ENCODE data around the gene TEX14.
"Not testable (repeated sequence)": the region's sequence is repeated elsewhere in the genome, so short reads cannot be mapped to it uniquely, and the experiment has no call there.

Gene TEX14

GRCh38 chr17:58568044-58568799, 123.6 kb downstream of the TEX14 start:
- no peak for DNase-seq (ENCODE audit: low read depth)

DNA sequence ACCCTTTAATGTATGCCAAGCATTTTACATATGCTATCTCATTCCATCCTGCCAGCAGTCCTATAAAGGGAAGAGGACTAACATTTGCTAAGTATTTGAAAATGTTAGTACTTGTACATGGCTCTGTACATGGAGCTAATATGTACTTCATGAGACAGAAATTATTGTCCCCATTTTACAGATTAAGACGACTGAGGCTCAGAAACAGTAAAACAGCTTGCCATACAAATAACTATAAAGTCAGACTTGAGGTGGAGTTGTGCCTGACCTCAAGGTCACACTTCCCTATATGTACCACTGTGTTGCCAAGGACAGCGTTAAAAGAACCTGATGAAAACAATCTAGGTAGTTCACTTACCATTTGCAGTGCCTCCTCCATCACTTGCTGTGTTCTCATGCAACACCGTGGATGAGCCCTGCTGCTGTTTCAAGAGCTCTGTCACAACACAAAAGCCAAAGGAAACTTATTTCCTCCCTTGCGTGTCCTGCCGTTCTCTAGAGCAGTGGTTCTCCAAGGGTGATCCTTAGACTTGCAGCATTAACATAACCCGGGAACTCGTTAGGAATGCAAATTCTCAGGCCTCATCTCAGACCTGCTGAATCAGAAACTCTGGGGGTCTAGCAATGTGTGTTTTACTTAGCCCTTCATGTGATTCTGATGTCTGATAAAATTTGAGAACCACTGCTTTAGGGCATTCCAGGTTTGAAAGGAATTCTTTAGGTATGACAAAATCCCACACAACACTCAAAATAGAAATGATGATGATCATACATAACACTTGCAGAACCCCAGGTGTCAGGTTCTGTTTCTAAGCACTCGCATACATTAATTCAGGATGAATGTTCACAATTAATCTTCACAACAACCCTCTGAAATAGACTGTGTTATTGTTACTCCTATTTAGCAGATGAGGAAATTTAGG, 126.2 kb downstream of the TEX14 start:
- DNase-seq (ENCODE audit: low read depth), result no peak

DNA sequence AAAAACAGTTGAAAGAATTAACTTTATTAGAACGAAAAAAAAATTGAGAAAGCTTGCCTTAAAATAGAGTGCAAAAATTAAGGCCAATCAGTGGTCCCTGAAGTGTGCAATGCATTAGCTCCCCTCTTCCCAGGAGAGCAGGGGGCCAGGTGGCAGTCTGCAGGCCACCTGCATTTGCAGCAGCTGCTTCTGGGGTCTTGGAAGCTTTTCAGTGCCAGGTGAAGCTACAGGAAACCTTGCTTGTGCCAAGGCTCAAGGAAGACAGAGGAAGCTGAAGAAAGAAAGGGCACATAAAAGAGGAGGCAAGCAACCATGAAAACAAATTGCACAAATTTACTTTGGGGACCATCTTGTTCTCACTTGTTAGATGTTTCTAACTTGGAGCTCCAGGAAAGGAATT, 126.9 kb downstream of the TEX14 start:
- DNase-seq (ENCODE audit: low read depth), result no peak

DNA sequence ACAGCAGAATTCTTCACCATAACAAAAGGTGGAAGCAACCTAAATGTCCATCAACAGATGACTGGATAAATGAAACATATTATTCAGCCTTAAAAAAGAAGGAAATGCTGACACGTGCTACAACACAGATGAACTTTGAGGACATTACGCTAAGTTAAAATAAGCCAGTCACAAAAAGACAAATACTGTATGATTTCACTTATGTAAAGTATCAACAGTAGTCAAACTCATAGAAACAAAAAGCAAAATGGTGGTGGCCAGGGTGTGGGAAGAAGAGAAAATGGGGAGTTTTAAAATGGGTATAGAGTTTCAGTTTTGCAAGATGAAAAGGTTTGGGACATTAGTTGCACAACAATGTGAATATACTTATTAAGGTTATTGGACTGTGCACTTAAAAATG, 127.6 kb downstream of the TEX14 start:
- DNase-seq (ENCODE audit: low read depth), result no peak

- DNase-seq (ENCODE audit: low read depth), result no peak
Measured at GRCh38 chr17:58560511-58560910, 131.3 kb downstream of the TEX14 start.

DNA sequence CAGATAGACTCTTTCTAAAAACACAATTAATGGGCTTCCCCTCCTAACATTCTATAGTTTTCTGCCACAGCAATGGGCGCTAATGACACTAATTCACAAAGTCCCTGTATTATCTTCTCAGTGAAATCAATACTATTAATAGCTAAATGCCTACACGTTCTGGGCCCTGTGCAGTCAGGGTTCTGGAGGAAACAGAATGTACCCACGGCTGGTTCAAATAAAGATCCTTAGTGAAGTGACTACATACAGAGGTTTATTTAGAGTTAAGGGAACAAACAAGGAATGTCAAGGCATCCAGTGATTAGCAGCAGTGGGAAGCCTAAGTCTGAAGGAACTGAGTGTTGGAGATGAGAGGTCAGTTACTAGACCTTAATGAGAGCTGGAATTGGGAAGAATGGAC, 133.9 kb downstream of the TEX14 start:
- DNase-seq (ENCODE audit: low read depth), result no peak

DNA sequence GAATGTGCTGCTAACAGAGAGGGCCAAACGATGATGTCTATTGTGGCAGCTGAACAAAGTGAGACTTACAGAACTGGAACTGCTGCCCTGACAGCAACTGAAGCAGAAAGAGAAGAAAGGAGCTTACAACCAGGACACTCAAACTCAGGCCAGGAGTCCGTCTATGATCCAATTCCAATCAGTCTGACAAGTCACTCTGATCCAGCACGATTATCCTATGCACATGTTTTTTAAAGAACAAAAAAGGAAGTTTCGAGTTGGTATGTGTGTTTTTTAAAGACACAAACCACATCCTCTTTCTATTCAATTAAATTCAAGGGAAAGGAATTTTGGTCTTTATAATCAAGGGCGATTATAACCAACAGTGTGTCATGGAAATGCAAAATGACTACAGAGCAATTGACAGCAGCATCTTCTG, 135.0 kb downstream of the TEX14 start:
- DNase-seq (ENCODE audit: low read depth), result no peak

DNA sequence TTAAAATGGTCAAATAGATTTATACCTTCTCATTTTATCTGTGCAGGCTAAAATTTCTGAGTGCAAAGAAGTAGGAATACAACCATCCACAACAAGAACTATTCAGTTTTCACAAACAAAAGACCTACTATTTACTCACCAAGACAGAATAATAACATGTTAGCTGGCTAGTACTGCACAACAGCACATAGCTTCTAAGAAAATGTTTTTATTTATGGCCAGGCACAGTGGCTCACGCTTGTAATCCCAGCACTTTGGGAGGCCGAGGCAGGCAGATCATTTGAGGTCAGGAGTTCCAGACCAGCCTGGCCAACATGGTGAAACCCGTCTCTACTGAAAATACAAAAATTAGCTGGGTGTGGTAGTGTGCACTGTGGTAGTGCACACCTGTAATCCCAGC, 136.7 kb downstream of the TEX14 start:
- DNase-seq (ENCODE audit: low read depth), result not testable (repeated sequence)

GRCh38 chr17:58541249-58541648, 150.6 kb downstream of the TEX14 start:
- DNase-seq (ENCODE audit: low read depth), result no peak

GRCh38 chr17:58539698-58540097, 152.1 kb downstream of the TEX14 start:
- DNase-seq (ENCODE audit: low read depth), result no peak

GRCh38 chr17:58538811-58539409, 152.9 kb downstream of the TEX14 start:
- DNase-seq (ENCODE audit: low read depth), result no peak

- DNase-seq (ENCODE audit: low read depth), result no peak
Measured at GRCh38 chr17:58537266-58537665, 154.6 kb downstream of the TEX14 start.

GRCh38 chr17:58536542-58536941, 155.3 kb downstream of the TEX14 start:
- DNase-seq (ENCODE audit: low read depth), result no peak

DNA sequence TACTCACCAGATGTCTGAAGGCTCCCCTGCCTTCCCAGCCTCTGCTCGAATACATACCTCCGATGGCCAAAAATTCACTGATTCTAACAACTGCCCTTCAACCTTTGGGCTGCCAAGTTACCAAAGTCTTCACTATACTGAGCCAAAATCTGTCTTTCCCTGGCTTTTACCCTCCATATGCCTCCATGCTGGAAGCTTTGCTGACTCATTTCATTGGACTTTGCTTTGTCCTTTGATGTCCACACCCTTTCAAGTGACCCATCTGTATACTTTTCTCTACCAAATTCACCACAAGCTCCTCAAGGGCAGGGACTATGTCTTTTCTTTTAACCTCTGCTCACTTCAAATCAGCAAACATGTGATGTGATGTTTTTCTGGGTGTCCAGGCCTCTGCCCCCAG, 156.4 kb downstream of the TEX14 start:
- no peak for DNase-seq (ENCODE audit: low read depth)

- no peak for DNase-seq (ENCODE audit: low read depth)
Measured at GRCh38 chr17:58534901-58535421, 156.9 kb downstream of the TEX14 start.

DNA sequence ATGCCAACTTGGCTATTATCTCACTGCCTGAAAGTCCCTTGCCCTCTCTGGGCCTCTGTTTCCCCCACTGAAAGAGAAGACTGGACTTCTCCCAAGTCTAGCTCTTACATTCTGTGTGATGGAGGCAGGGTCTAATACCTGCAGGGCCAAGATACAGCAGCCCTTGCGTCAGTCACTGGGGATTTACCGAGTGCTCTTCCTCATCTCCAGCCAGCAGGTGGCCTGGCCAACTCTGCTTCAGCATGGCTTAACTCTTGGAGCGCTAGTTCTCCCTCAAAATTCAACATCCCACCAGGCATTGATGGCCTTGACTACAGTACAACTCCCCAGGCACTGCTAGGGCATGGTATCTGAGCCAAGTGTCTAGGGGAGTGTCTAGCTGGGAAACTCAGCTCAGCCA, 157.5 kb downstream of the TEX14 start:
- DNase-seq (ENCODE audit: low read depth), result no peak

GRCh38 chr17:58533616-58534188, 158.1 kb downstream of the TEX14 start:
- DNase-seq (ENCODE audit: low read depth), result no peak

DNA sequence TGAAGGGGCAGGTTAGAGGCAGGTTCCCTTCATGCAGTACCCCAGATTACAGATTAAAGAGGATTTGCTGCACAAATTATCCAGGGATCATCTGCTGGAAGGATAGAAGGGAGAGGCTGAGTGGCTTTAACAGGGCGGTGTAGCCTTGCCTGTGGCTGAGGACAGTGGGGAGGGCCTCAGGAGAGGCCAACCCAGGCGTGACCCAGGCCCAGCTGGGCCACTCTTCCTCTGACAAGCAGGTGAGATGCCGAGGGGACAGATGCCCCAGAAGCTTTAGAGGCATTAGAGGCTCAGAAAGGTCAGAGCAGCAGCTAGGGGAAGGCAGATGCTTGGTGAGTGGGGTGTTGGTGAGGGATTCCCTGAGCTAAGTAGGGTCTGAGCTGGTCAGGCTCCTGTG, 159.3 kb downstream of the TEX14 start:
- DNase-seq (ENCODE audit: low read depth), result no peak

GRCh38 chr17:58531661-58532554, 159.9 kb downstream of the TEX14 start:
- DNase-seq (ENCODE audit: low read depth), result peak; percentile 40

DNA sequence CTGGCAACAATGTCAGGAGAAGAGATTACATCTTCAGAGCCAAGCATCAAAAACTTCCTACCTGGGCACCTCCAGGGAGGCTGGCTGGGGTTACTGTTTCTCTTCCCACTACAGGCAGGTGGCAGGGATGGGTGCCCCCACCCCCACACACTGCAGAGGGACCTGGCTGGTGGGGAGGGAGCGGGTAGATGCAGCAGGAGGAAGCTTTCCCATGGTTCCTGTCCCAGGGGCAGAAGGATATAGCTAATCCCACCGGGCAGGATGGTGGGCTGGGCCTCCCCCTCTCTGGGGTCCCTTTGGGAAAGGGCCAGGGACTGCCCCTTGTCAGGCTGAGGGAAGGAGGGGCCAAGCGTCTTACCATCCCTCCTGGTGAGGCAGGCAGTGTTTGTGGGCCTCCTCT, 160.7 kb downstream of the TEX14 start:
- DNase-seq (ENCODE audit: low read depth), result no peak

DNA sequence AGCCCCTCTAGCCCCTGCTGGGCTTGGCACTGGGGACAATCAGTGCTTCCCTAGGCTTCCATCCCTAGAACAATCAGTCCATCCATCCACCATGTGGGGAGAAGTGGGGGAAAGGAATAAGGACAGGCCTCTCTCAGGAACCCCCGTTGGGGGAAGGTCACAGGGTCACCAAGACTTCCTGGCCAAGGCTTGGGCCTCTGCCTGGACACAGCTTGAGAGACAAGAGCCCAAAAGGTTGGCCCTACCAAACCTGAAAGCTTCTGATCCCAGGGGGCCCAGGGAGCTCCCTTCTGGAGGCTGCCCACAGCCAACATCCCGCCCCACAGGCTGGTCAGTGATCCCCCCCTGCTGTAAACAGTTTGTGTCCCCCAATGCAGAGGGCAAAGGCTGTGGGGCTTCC, 161.2 kb downstream of the TEX14 start:
- no peak for DNase-seq (ENCODE audit: low read depth)
